Eye (tissue), 1 donor: ENCODE results near the gene UBE4B.

ENCODE experiments used
- DNase-seq: peaks from one replicate; pipeline ENCODE4 v3.0.0-alpha.2; 2015

UBE4B gene

GRCh38 chr1:10121688-10122087, 88.9 kb downstream of the UBE4B start:
- DNase-seq, result no peak

- no peak for DNase-seq
These were observed 90.2 kb downstream of the UBE4B start for GRCh38 chr1:10122926-10123325.

- peak; percentile 60 for DNase-seq
These were observed 95.5 kb downstream of the UBE4B start for GRCh38 chr1:10128101-10128765.

DNA sequence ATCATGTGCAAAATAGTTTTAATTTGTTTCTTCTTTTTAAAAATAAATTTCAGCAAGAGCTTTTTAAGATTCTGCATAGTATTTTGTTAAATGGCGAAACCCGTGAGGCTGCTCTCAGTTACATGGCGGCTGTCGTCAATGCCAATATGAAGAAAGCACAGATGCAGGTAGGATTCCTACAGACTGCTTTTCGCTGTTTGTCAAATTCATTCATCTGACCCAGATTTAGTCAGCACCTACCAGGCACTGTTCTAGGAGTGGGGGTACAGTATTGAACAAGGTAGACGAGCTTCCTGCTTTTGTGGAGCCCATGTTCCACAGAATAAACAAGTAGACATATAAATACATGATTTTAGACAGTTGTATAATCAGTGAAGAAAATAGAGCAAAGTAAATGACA, 99.6 kb downstream of the UBE4B start:
- no peak for DNase-seq

DNA sequence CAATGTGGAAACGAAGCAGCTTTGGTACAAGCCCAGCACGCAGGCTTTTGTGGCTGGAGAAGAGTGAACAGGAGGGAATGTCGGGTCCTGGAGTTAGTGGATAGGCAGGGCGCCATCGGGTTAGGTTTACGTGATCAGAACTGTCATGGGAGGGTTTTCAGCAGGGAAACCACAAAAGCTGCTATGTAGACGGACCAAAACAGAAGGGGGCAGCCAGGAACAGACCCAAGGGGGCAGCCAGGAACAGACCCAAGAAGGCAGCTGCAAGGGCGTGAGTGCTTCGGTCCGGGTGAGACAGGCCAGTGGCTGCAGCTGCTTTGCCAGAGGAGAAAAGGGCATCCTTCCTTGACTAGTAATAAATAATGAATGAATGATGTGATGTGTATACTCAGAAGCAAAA, 100.1 kb downstream of the UBE4B start:
- no peak for DNase-seq

- DNase-seq, result no peak
These were observed 108.2 kb downstream of the UBE4B start for GRCh38 chr1:10140981-10141380.

- no peak for DNase-seq
These were observed 111.3 kb downstream of the UBE4B start for GRCh38 chr1:10143961-10144485.

- no peak for DNase-seq
These were observed 113.6 kb downstream of the UBE4B start for GRCh38 chr1:10146391-10146790.

DNA sequence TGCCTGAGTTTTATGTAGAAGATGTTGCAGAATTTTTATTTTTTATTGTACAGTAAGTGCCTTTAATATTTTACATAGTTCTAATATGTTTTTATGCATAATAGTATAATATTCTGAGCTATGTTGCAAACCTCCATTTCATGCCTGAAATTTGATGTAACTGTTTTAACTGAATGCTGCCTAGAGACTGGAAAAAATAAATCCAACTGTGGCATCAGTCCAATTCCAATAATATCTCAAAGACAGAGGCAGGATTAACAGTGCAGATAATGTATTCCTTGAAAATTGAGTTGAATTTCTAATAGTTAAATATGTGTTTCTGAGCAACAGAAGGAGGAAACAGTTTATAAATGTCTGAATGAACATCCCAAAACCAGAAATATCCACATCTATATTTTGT, 116.5 kb downstream of the UBE4B start:
- peak; percentile 31 for DNase-seq

DNA sequence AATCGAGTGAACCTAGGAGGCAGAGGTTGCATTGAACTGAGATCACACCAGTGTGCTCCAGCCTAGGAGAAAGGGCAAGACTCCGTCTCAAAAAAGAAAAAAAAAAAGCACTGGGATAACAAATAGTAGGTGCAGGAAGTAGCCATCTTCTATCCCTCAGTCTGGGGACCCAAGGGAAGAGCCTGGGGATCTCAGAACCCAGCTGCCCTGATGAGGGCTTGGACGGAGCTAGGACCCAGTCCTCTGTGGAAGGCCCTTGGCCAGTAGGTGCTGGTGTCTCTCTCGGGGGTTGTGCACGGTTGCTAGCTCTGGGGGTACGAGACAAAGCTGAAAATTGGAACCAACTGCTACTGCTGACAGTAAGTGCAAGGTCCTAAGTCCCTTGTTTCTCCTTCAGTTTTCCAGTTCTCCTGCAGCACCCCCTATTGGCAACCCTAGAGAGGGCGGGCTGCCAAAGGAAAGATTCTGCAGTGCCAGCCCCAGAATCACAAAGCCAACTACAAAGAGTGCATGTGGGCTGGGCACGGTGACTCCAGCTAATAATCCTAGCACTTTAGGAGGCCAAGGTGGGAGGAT, 120.0 kb downstream of the UBE4B start:
- DNase-seq, result peak; percentile 61

- DNase-seq, result no peak
These were observed 122.4 kb downstream of the UBE4B start for GRCh38 chr1:10155087-10155712.

GRCh38 chr1:10160173-10160572, 127.4 kb downstream of the UBE4B start:
- no peak for DNase-seq

GRCh38 chr1:10160907-10161490, 128.2 kb downstream of the UBE4B start:
- peak; percentile 10 for DNase-seq

- no peak for DNase-seq
These were observed 129.0 kb downstream of the UBE4B start for GRCh38 chr1:10161541-10162290.

- no peak for DNase-seq
These were observed 136.3 kb downstream of the UBE4B start for GRCh38 chr1:10168912-10169514.

- DNase-seq, result no peak
These were observed 137.4 kb downstream of the UBE4B start for GRCh38 chr1:10170239-10170574.

DNA sequence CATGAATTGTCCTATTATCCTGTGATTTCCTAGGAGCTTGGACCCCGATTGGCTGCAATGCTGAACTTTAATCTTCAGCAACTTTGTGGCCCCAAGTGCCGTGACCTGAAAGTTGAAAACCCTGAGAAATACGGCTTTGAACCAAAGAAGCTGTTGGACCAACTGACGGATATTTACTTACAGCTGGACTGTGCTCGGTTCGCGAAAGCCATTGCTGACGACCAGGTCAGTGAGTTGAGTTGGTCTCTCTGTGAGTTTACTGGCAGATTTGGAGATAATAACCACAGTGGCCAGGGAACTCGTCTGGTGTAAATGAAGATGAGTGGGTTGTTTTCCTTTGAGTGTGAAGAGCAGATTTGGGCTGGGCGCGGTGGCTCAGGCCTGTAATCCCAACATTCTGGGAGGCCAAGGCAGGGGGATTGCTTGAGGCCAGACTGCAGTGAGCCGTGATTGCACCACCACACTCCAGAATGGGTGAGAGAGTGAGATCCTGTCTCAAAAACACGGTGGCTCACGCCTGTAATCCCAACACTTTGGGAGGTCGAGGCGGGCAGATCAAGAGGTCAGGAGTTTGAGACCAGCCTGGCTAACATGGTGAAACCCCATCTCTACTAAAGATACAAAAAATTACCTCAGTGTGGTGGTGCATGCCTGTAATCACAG, 138.5 kb downstream of the UBE4B start:
- DNase-seq, result no peak

DNA sequence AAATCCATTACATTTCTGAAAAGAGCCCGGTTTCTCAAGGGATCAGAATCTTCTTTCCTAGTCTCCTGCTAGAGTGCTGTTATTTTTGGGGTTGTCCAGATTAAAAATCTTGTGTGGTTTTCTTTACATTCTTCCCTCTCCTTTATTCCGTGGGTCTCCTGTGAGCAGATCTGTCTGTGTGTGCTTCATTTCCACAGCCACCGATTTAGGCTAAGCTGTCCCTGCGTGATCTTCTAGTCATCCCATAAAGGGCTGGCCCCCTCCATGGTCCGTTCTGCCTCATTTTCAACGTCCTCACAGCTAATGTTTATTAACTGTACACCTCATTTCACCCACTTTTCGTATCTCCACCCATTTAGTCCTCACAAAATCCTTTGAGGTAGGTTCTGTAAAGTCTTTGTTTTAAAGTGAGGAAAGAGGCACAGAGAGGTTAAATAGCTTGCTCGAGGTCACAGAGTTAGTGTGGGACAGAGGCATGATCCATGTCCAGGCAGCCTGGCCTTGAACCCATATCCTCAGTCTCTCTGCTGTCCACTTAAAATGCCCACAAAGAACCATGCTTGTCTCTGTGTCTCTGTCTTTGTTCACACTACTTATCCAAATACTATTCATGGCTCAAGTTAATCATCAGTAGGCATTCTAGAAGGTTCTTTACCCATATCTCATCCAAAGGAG, 139.4 kb downstream of the UBE4B start:
- DNase-seq, result no peak

DNA sequence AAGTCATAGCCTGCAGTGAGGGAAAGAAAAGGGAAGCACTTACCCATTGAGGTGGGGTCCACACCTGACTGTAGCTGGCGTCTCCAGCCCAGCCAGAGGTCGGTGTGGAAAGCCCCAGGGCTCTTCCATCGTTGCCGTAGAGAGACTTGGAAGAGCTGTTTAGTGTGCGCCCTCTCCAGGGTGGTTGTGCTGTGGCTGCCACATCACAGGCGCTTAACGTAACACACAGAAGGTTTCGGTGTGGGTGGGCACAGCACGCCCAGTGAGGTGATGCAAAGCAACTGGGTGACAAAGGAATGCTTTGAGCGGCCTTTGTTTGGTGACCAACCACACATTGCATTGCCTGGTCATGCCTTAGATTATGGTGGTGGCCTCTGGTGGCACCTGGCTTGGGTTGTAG, 140.8 kb downstream of the UBE4B start:
- no peak for DNase-seq

DNA sequence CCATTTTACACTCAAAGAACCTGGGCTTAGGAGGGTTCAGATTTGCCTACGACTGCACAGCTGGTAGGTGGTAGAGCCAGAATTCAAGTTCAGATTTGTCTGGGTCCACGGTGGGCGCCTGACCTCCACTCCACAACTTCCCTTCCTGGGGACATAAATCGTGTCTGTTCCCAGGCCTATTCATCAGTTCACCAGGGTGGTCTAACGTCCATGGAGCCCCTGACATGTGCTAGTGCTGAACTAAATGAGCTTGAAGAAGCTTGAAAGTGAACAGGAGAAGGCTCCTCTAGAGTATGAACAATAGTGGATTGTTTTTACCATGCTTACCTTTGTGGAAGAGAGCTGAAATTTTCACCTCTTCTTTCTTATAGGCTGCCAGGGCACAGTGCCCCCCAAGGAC, 145.1 kb downstream of the UBE4B start:
- DNase-seq, result peak; percentile 26

DNA sequence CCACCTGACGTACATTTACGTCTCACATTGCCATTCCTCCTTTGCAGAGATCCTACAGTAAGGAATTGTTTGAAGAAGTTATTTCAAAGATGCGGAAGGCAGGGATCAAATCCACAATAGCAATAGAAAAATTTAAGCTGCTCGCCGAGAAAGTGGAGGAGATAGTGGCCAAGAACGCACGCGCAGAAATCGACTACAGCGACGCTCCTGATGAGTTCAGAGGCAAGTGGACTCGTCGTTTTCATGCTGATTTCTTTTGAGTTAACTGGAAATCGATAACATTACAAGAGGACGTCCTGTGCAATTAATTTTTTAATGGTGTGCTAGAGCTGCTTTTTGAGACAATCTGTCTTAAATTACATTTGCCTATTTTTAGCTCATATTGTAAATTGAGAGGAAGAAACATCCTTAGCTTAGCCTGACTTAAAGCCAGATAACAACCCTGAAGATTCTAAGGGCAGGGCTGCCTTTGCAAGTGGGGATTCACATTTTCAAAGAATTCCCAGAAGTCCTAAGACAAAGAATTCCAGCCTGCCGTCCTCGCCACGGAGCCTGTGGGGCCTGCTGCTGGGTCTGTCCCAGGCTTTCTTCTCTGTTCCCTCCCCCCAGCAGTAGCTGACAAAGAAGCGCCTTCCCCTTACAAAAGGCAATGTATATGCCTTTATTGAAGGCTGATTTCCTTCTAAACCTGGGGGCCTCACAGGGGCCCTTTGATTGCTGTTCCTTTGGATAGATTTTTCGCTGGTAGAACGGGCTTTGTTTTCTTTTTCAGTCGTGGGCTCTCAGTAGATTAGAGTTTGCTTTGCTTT, 146.0 kb downstream of the UBE4B start:
- peak; percentile 73 for DNase-seq
